Stimulated activated effector memory CD8-positive, alpha-beta T cell treated with anti-CD3 and anti-CD28 coated beads, Interleukin-12 subunit alpha, Interleukin-12 subunit beta, amount 100 ng/mL, for 72 hours (primary cell): ENCODE results near the gene TYRP1.
"Not testable (repeated sequence)": the region's sequence is repeated elsewhere in the genome, so short reads cannot be mapped to it uniquely, and the experiment has no call there.

ENCODE experiments used
- ATAC-seq: fragments of 150-1000 bp; cut with Tn5 transposase; 2 replicates; pipeline ENCODE4 v1.10.0; 2021
- DNase-seq, 2 donors: peaks; one replicate each; pipeline ENCODE4 v3.0.0; 2021 to 2022; ENCODE audit warnings: low spot score in 2 of 2
- H3K27ac Mint-ChIP-seq: one replicate; pipeline ENCODE4 v1.8.0; 2022; ENCODE audit warnings: mild to moderate bottlenecking, mixed read lengths
- H3K36me3 Mint-ChIP-seq: one replicate; pipeline ENCODE4 v1.8.0; 2022; ENCODE audit warnings: mild to moderate bottlenecking, mixed read lengths
- H3K4me1 Mint-ChIP-seq: one replicate; pipeline ENCODE4 v1.8.0; 2022; ENCODE audit warnings: mixed read lengths
- H3K4me3 Mint-ChIP-seq: one replicate; pipeline ENCODE4 v1.8.0; 2022; ENCODE audit warnings: mild to moderate bottlenecking, mixed read lengths
- H3K9me3 Mint-ChIP-seq: one replicate; pipeline ENCODE4 v1.8.0; 2022; ENCODE audit warnings: mixed read lengths

TYRP1 gene

GRCh38 chr9:12693141-12693540 is at the start of gene TYRP1:
Gene TYRP1, plus strand, starts transcription at chr9:12693385. Its CDS starts 612 bp downstream, at chr9:12693997.
- no peak for ATAC-seq
- H3K36me3 Mint-ChIP-seq, result no peaks in the 10 kb centered on the region
- H3K27ac Mint-ChIP-seq, result no peak within 1 kb of the TSS

GRCh38 chr9:12643686-12644085 is 49.5 kb upstream of the TYRP1 start:
- Mint-ChIP-seq H3K4me3 (no peak overlapping the region), H3K4me1 (no peaks in the 10 kb centered on the region), H3K9me3 (peaks cover 19% of the 10 kb centered on the region), H3K36me3 (no peaks in the 10 kb centered on the region), H3K27ac (no peak overlapping the region)
- ATAC-seq (no peak), DNase-seq (no peak)

More at GRCh38 chr9:12693141-12693540, at the start of gene TYRP1:
- H3K4me1 Mint-ChIP-seq, result no peaks in the 10 kb centered on the region
- no peak for DNase-seq
- no peak within 1 kb of the TSS for H3K4me3 Mint-ChIP-seq
- peaks cover 13% of the 10 kb centered on the region for H3K9me3 Mint-ChIP-seq

GRCh38 chr9:12648925-12649324 is 44.3 kb upstream of the TYRP1 start:
- H3K4me3 Mint-ChIP-seq, result no peak overlapping the region
- H3K4me1 Mint-ChIP-seq, result no peaks in the 10 kb centered on the region
- no peaks in the 10 kb centered on the region for H3K36me3 Mint-ChIP-seq
- DNase-seq (no peak), ATAC-seq (no peak)
- no peak overlapping the region for H3K27ac Mint-ChIP-seq
- peaks cover 26% of the 10 kb centered on the region for H3K9me3 Mint-ChIP-seq

- Mint-ChIP-seq H3K9me3 (peaks cover 40% of the 10 kb centered on the region), H3K4me1 (no peaks in the 10 kb centered on the region), H3K4me3 (no peak overlapping the region), H3K27ac (no peak overlapping the region), H3K36me3 (no peaks in the 10 kb centered on the region)
- no peak for ATAC-seq
- no peak for DNase-seq
Observed at GRCh38 chr9:12651125-12651524, 42.1 kb upstream of the TYRP1 start.

- no peaks in the 10 kb centered on the region for H3K4me1 Mint-ChIP-seq
- H3K36me3 Mint-ChIP-seq, result no peaks in the 10 kb centered on the region
- no peak overlapping the region for H3K27ac Mint-ChIP-seq
- DNase-seq (no peak), ATAC-seq (no peak)
- H3K9me3 Mint-ChIP-seq, result peaks cover 30% of the 10 kb centered on the region
- H3K4me3 Mint-ChIP-seq, result no peak overlapping the region
Observed at GRCh38 chr9:12652973-12653372, 40.2 kb upstream of the TYRP1 start.

- Mint-ChIP-seq H3K27ac (no peak overlapping the region), H3K9me3 (peaks cover 40% of the 10 kb centered on the region), H3K36me3 (no peaks in the 10 kb centered on the region), H3K4me1 (no peaks in the 10 kb centered on the region), H3K4me3 (no peak overlapping the region)
- no peak for ATAC-seq
- no peak for DNase-seq
Observed at GRCh38 chr9:12656803-12657202, 36.4 kb upstream of the TYRP1 start.

- H3K4me3 Mint-ChIP-seq, result no peak overlapping the region
- no peaks in the 10 kb centered on the region for H3K4me1 Mint-ChIP-seq
- no peak overlapping the region for H3K27ac Mint-ChIP-seq
- no peak for DNase-seq
- no peak for ATAC-seq
- H3K9me3 Mint-ChIP-seq, result peaks cover 44% of the 10 kb centered on the region
- no peaks in the 10 kb centered on the region for H3K36me3 Mint-ChIP-seq
Observed at GRCh38 chr9:12657233-12657632, 36.0 kb upstream of the TYRP1 start.

GRCh38 chr9:12657998-12658397 is 35.2 kb upstream of the TYRP1 start:
- ATAC-seq, result no peak
- H3K36me3 Mint-ChIP-seq, result no peaks in the 10 kb centered on the region
- DNase-seq, result no peak
- peaks cover 40% of the 10 kb centered on the region for H3K9me3 Mint-ChIP-seq
- H3K4me3 Mint-ChIP-seq, result no peak overlapping the region
- H3K27ac Mint-ChIP-seq, result no peak overlapping the region
- no peaks in the 10 kb centered on the region for H3K4me1 Mint-ChIP-seq

GRCh38 chr9:12658531-12659209 is 34.5 kb upstream of the TYRP1 start:
- no peaks in the 10 kb centered on the region for H3K36me3 Mint-ChIP-seq
- H3K4me3 Mint-ChIP-seq, result no peak overlapping the region
- H3K27ac Mint-ChIP-seq, result no peak overlapping the region
- DNase-seq (no peak), ATAC-seq (no peak)
- H3K9me3 Mint-ChIP-seq, result peaks cover 40% of the 10 kb centered on the region
- no peaks in the 10 kb centered on the region for H3K4me1 Mint-ChIP-seq

GRCh38 chr9:12659220-12659619 is 34.0 kb upstream of the TYRP1 start:
- Mint-ChIP-seq H3K4me1 (no peaks in the 10 kb centered on the region), H3K4me3 (no peak overlapping the region), H3K36me3 (no peaks in the 10 kb centered on the region), H3K27ac (no peak overlapping the region), H3K9me3 (peaks cover 41% of the 10 kb centered on the region)
- ATAC-seq (no peak), DNase-seq (no peak)

GRCh38 chr9:12666813-12667212 is 26.4 kb upstream of the TYRP1 start:
- ATAC-seq, result no peak
- no peak overlapping the region for H3K27ac Mint-ChIP-seq
- no peaks in the 10 kb centered on the region for H3K36me3 Mint-ChIP-seq
- no peak overlapping the region for H3K4me3 Mint-ChIP-seq
- no peak for DNase-seq
- H3K9me3 Mint-ChIP-seq, result peaks cover 29% of the 10 kb centered on the region
- no peaks in the 10 kb centered on the region for H3K4me1 Mint-ChIP-seq

GRCh38 chr9:12667892-12668291 is 25.3 kb upstream of the TYRP1 start:
- Mint-ChIP-seq H3K4me1 (no peaks in the 10 kb centered on the region), H3K36me3 (no peaks in the 10 kb centered on the region), H3K9me3 (peaks cover 25% of the 10 kb centered on the region), H3K27ac (no peak overlapping the region), H3K4me3 (no peak overlapping the region)
- DNase-seq (no peak), ATAC-seq (no peak)

- Mint-ChIP-seq H3K4me1 (no peaks in the 10 kb centered on the region), H3K4me3 (no peak overlapping the region), H3K27ac (no peak overlapping the region), H3K36me3 (no peaks in the 10 kb centered on the region), H3K9me3 (peaks cover 13% of the 10 kb centered on the region)
- DNase-seq (no peak), ATAC-seq (no peak)
Observed at GRCh38 chr9:12670006-12670405, 23.2 kb upstream of the TYRP1 start.

GRCh38 chr9:12674961-12675360 is 18.2 kb upstream of the TYRP1 start:
- Mint-ChIP-seq H3K36me3 (no peaks in the 10 kb centered on the region), H3K9me3 (peaks cover 12% of the 10 kb centered on the region), H3K4me3 (no peak overlapping the region), H3K27ac (no peak overlapping the region), H3K4me1 (no peaks in the 10 kb centered on the region)
- ATAC-seq, result no peak
- DNase-seq, result no peak

GRCh38 chr9:12677462-12678126 is 15.6 kb upstream of the TYRP1 start:
- not testable (repeated sequence) for H3K36me3 Mint-ChIP-seq, ATAC-seq, H3K4me1 Mint-ChIP-seq, H3K4me3 Mint-ChIP-seq, DNase-seq, H3K27ac Mint-ChIP-seq
- H3K9me3 Mint-ChIP-seq, result peaks cover 17% of the 10 kb centered on the region

- no peaks in the 10 kb centered on the region for H3K36me3 Mint-ChIP-seq
Observed at GRCh38 chr9:12680341-12680740, 12.8 kb upstream of the TYRP1 start.

More at GRCh38 chr9:12680341-12680740, 12.8 kb upstream of the TYRP1 start:
- H3K9me3 Mint-ChIP-seq, result peaks cover 30% of the 10 kb centered on the region
- H3K4me3 Mint-ChIP-seq, result no peak overlapping the region
- ATAC-seq (no peak), DNase-seq (no peak)
- no peaks in the 10 kb centered on the region for H3K4me1 Mint-ChIP-seq
- H3K27ac Mint-ChIP-seq, result no peak overlapping the region
